B cell (primary cell): ENCODE measurements around the gene IDH2. TPM values are rescaled to one million over a fixed set of nuclear protein-coding genes. Genes with fewer than 3 reads are reported as not detected.
"Not testable (repeated sequence)": the region's sequence is repeated elsewhere in the genome, so short reads cannot be mapped to it uniquely, and the experiment has no call there.

Experiments used
- ATAC-seq: fragments of 200-7000 bp; cut with Tn5 transposase; one replicate; pipeline ENCODE4 v1.10.0; 2021; ENCODE audit warnings: low read depth, mild to moderate bottlenecking, moderate number of reproducible peaks, moderate library complexity
- CTCF ChIA-PET: fragments of 350-600 bp; sonication (Branson Sonifier 250); formaldehyde crosslinking; loops from one replicate; lab custom pipeline; 2021; ENCODE audit warnings: antibody characterized with exemption, inconsistent platforms; lab: Charles Lee
- POLR2A ChIA-PET: fragments of 350-600 bp; sonication (Branson Sonifier 250); formaldehyde crosslinking; loops from one replicate; lab custom pipeline; 2021; ENCODE audit warnings: antibody characterized with exemption; lab: Charles Lee
- DNase-seq: peaks from one replicate; pipeline ENCODE4 v3.0.0; 2013
- H2AFZ ChIP-seq: 2 replicates; pipeline ENCODE4 v1.6.1; 2012; ENCODE audit warnings: mild to moderate bottlenecking, low read depth, low read length; ENCODE audit not compliant: insufficient read depth, poor library complexity, severe bottlenecking
- H3K27ac ChIP-seq, 2 donors: 1 replicate in 1 of 2; 2 replicates in 1 of 2; pipeline ENCODE4 v1.5.1; 2012 to 2013; ENCODE audit warnings: low read length in 2 of 2, mild to moderate bottlenecking in 2 of 2, moderate library complexity in 1 of 2
- H3K27me3 ChIP-seq, 4 experiments: fragments of 200-600 bp in 1 of 4; sonication (generic) in 1 of 4; replicated peaks in 1 of 4; 1 replicate in 2 of 4; 2 replicates in 2 of 4; pipeline versions ENCODE4 v1.6.1 to v1.7.0; 2013 to 2016; ENCODE audit warnings: low read length in 3 of 4, mild to moderate bottlenecking in 2 of 4, mixed read lengths in 1 of 4, moderate library complexity in 1 of 4; ENCODE audit not compliant: insufficient read depth in 4 of 4, control insufficient read depth in 3 of 4; ENCODE audit errors: control extremely low read depth in 1 of 4
- H3K36me3 ChIP-seq, 2 experiments: replicated peaks in 1 of 2; 1 replicate in 1 of 2; 2 replicates in 1 of 2; pipeline versions ENCODE4 v1.6.1 to v1.7.1; 2013; ENCODE audit warnings: low read length in 1 of 2; ENCODE audit not compliant: insufficient read depth in 2 of 2, control insufficient read depth in 1 of 2; ENCODE audit errors: control extremely low read depth in 1 of 2, extremely low read depth in 1 of 2
- H3K4me1 ChIP-seq, 2 donors: fragments of 200-600 bp in 1 of 2; sonication (generic) in 1 of 2; 1 replicate in 1 of 2; 2 replicates in 1 of 2; pipeline versions ENCODE4 v1.5.1 to v1.6.1; 2013 to 2017; ENCODE audit warnings: low read length in 2 of 2; ENCODE audit not compliant: control insufficient read depth in 2 of 2, insufficient read depth in 2 of 2
- H3K4me2 ChIP-seq: replicated peaks from 2 replicates; pipeline ENCODE3; 2012; ENCODE audit warnings: mild to moderate bottlenecking, low read depth, low read length; ENCODE audit not compliant: poor library complexity, severe bottlenecking
- H3K4me3 ChIP-seq, 5 experiments: fragments of 200-600 bp in 1 of 5; sonication (generic) in 1 of 5; 1 replicate in 3 of 5; 2 replicates in 2 of 5; pipeline versions ENCODE4 v1.5.1 to v1.7.0; 2011 to 2016; ENCODE audit warnings: low read length in 4 of 5, mild to moderate bottlenecking in 4 of 5, low read depth in 2 of 5, control low read depth in 1 of 5, moderate library complexity in 1 of 5; ENCODE audit not compliant: insufficient read depth in 1 of 5; ENCODE audit errors: control extremely low read depth in 1 of 5, extremely low read depth in 1 of 5
- H3K79me2 ChIP-seq: fragments of 200-600 bp; sonication (generic); one replicate; pipeline ENCODE4 v1.6.0; 2016; ENCODE audit warnings: low read length; ENCODE audit not compliant: control insufficient read depth, insufficient read depth
- H3K9ac ChIP-seq: fragments of 200-600 bp; sonication (generic); 2 replicates; pipeline ENCODE4 v1.6.1; 2017; ENCODE audit warnings: mild to moderate bottlenecking, low read length, moderate library complexity
- H3K9me3 ChIP-seq, 3 donors: one replicate each; pipeline versions ENCODE4 v1.6.1 to v1.7.1; 2013; ENCODE audit warnings: low read length in 2 of 3; ENCODE audit not compliant: control insufficient read depth in 2 of 3, insufficient read depth in 1 of 3; ENCODE audit errors: control extremely low read depth in 1 of 3
- H4K20me1 ChIP-seq: 2 replicates; pipeline ENCODE4 v1.6.0; 2012; ENCODE audit warnings: mild to moderate bottlenecking, low read length; ENCODE audit not compliant: insufficient read depth, control insufficient read depth, poor library complexity, severe bottlenecking
- H3K27ac Mint-ChIP-seq: one replicate; pipeline ENCODE4 v1.8.0; 2021; ENCODE audit warnings: mixed read lengths
- H3K27me3 Mint-ChIP-seq: one replicate; pipeline ENCODE4 v1.8.0; 2021; ENCODE audit warnings: mixed read lengths
- H3K4me1 Mint-ChIP-seq: one replicate; pipeline ENCODE4 v1.8.0; 2021; ENCODE audit warnings: mixed read lengths
- H3K4me3 Mint-ChIP-seq: one replicate; pipeline ENCODE4 v1.8.0; 2021; ENCODE audit warnings: mixed read lengths
- H3K9me3 Mint-ChIP-seq: one replicate; pipeline ENCODE4 v1.8.0; 2022; ENCODE audit warnings: mixed read lengths; ENCODE audit not compliant: insufficient read depth
- CTCF ChIP-seq: fragments of 200-600 bp; IDR thresholded peaks from one replicate; pipeline ENCODE4 v1.8.0; 2022; ENCODE audit warnings: antibody characterized with exemption, mild to moderate bottlenecking
- EZH2 ChIP-seq: IDR thresholded peaks from 2 replicates; pipeline ENCODE4 v1.6.1; 2012; ENCODE audit warnings: borderline replicate concordance, low read depth, mild to moderate bottlenecking, moderate library complexity, low read length; ENCODE audit not compliant: insufficient read depth, poor library complexity, severe bottlenecking
- WGBS: methylation state at CpG from one replicate; pipeline ENCODE4 v1.1.5; 2013; ENCODE audit warnings: missing lambda C conversion rate; ENCODE audit not compliant: insufficient coverage; 5-methylcytosine and 5-hydroxymethylcytosine counted together
- intact Hi-C: fragments of 100-400 bp; cut with micrococcal nuclease; formaldehyde crosslinking; loops from one replicate; pipeline ENCODE4 v1.10.0; 2022
- polyA plus RNA-seq: library from polyadenylated mRNA; depleted of rRNA; stranded (reverse); fragments of >200 nt; gene quantifications from 2 replicates; pipeline ENCODE4 v1.2.3, GENCODE V29; 2012
- total RNA-seq, 2 donors: library from RNA; stranded (reverse); fragments of 120-200 nt in 1 of 2; gene quantifications; 1 replicate in 1 of 2; 2 replicates in 1 of 2; pipeline versions ENCODE4 v1.2.3 to v1.2.4, GENCODE V29; 2013 to 2022

The IDH2 gene
- total and polyA plus RNA-seq, 2 donors (not counting 1 experiment from before 2014, with no cell fraction given) = 30.7 to 35.8 TPM

- TF ChIP-seq CTCF (no peak), EZH2 (no peak)
- Histone ChIP-seq H3K36me3 (no peaks in the 10 kb centered on the region), H4K20me1 (no peaks in the 10 kb centered on the region), H3K27me3 (no peaks in the 10 kb centered on the region), H3K4me3 (no peak overlapping the region), H3K9ac (no peak overlapping the region), H3K4me2 (no peak overlapping the region), H3K79me2 (no peaks in the 10 kb centered on the region), H2AFZ (no peak overlapping the region), H3K27ac (no peak overlapping the region), H3K9me3 (peaks cover 0 to 15% (median 13%) of the 10 kb centered on the region in 3 donors), H3K4me1 (no peaks in the 10 kb centered on the region)
- ATAC-seq = no peak
- Mint-ChIP-seq H3K27ac (no peak overlapping the region), H3K4me1 (no peaks in the 10 kb centered on the region), H3K9me3 (peaks cover 5% of the 10 kb centered on the region), H3K27me3 (no peaks in the 10 kb centered on the region), H3K4me3 (no peak overlapping the region)
- 56% methylated on average over 1 of the region's 2 CpGs for WGBS
- intact Hi-C loops = no loop called here
- ChIA-PET CTCF (no interaction called here), POLR2A (no interaction called here)
- DNase-seq = no peak
These were observed 12.2 kb upstream of the IDH2 start for GRCh38 chr15:90114451-90114901.

DNA sequence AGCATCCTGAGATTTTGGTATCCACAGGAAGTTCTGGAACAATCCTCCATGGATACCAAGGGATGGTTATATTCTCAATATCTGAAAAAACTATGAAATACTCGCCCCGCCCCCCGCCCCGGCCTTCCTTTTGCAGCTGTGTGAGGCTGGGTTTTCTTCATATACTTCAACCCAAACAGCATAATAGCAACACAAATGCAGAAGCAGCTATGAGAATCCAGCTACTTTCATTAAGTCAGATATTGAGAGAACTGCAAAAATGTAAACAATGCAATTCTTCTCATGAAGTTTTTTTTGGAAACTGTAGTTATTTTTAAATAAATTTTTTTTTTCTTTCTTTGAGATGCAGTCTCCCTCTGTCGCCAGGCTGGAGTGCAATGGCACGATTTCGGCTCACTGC, 10.9 kb upstream of the IDH2 start:
- 100% methylated on average over 3 of the region's 7 CpGs for WGBS
- Histone ChIP-seq H3K9me3 (peaks cover 0 to 15% (median 13%) of the 10 kb centered on the region in 3 donors), H4K20me1 (no peaks in the 10 kb centered on the region), H3K36me3 (no peaks in the 10 kb centered on the region), H3K4me1 (no peaks in the 10 kb centered on the region), H3K27ac (no peak overlapping the region), H3K4me2 (no peak overlapping the region), H3K4me3 (no peak overlapping the region), H3K79me2 (no peaks in the 10 kb centered on the region), H3K27me3 (peaks cover 0 to 3% (median 0%) of the 10 kb centered on the region in 4 experiments), H3K9ac (no peak overlapping the region), H2AFZ (no peak overlapping the region)
- TF ChIP-seq EZH2 = no peak
- TF ChIP-seq CTCF = no peak
- DNase-seq (no peak), ATAC-seq (no peak)
- no peaks in the 10 kb centered on the region for H3K4me1 Mint-ChIP-seq
- no peak overlapping the region for H3K4me3 Mint-ChIP-seq
- no peaks in the 10 kb centered on the region for H3K27me3 Mint-ChIP-seq
- ChIA-PET CTCF (no interaction called here), POLR2A (no interaction called here)
- H3K27ac Mint-ChIP-seq = no peak overlapping the region
- intact Hi-C loops = no loop called here
- peaks cover 5% of the 10 kb centered on the region for H3K9me3 Mint-ChIP-seq

- H3K4me2 ChIP-seq, H3K4me1 Mint-ChIP-seq, intact Hi-C loops, H3K4me3 Mint-ChIP-seq, H3K79me2 ChIP-seq, ATAC-seq, H3K27ac Mint-ChIP-seq, H3K27me3 ChIP-seq, H3K9ac ChIP-seq, H2AFZ ChIP-seq, DNase-seq, H3K4me1 ChIP-seq, CTCF ChIA-PET, H3K36me3 ChIP-seq, H4K20me1 ChIP-seq, H3K27me3 Mint-ChIP-seq, H3K9me3 Mint-ChIP-seq, H3K4me3 ChIP-seq, POLR2A ChIA-PET, H3K27ac ChIP-seq, H3K9me3 ChIP-seq: not testable (repeated sequence)
- WGBS = no CpG with 5 or more reads among the region's 3 CpGs
These were observed 7.0 kb upstream of the IDH2 start for GRCh38 chr15:90109163-90109751.
